LNCaP clone FGC (cell line): ENCODE measurements around the gene TXNDC17.
"Not testable (repeated sequence)": the region's sequence is repeated elsewhere in the genome, so short reads cannot be mapped to it uniquely, and the experiment has no call there.

Experiments used
- DNase-seq: peaks from one replicate; pipeline ENCODE4 v3.0.0-alpha.2; 2011; ENCODE audit warnings: low read depth
- H3K4me3 ChIP-seq: 2 replicates; pipeline ENCODE4 v1.5.1; 2011; ENCODE audit warnings: mild to moderate bottlenecking, low read depth, low read length, control low read depth
- TF ChIP-seq, protein P1 (sequence below): IDR thresholded peaks from 2 replicates; pipeline ENCODE4 v1.5.1; 2012; ENCODE audit warnings: mild to moderate bottlenecking; ENCODE audit not compliant: control insufficient read depth, insufficient read depth; ENCODE audit errors: extremely low read depth

TXNDC17 gene

GRCh38 chr17:6640536-6641246, at the start of gene TXNDC17, which contains the start of gene KIAA0753:
TSS of gene TXNDC17 (plus strand) at chr17:6641060. CDS start at chr17:6641083, 23 bp downstream.
TSS of gene KIAA0753 (minus strand) at chr17:6640711. CDS start at chr17:6635103, 5,608 bp downstream.
- peak within 1 kb of the TSS; percentile 93 for H3K4me3 ChIP-seq
- DNase-seq = peak; percentile 56
- TF ChIP-seq, protein P1, sequence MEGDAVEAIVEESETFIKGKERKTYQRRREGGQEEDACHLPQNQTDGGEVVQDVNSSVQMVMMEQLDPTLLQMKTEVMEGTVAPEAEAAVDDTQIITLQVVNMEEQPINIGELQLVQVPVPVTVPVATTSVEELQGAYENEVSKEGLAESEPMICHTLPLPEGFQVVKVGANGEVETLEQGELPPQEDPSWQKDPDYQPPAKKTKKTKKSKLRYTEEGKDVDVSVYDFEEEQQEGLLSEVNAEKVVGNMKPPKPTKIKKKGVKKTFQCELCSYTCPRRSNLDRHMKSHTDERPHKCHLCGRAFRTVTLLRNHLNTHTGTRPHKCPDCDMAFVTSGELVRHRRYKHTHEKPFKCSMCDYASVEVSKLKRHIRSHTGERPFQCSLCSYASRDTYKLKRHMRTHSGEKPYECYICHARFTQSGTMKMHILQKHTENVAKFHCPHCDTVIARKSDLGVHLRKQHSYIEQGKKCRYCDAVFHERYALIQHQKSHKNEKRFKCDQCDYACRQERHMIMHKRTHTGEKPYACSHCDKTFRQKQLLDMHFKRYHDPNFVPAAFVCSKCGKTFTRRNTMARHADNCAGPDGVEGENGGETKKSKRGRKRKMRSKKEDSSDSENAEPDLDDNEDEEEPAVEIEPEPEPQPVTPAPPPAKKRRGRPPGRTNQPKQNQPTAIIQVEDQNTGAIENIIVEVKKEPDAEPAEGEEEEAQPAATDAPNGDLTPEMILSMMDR = no peak

- TF ChIP-seq, protein P1 = no peak
- no peak overlapping the region for H3K4me3 ChIP-seq
- DNase-seq = no peak
Measured at GRCh38 chr17:6591599-6592158, 49.2 kb upstream of the TXNDC17 start.

DNA sequence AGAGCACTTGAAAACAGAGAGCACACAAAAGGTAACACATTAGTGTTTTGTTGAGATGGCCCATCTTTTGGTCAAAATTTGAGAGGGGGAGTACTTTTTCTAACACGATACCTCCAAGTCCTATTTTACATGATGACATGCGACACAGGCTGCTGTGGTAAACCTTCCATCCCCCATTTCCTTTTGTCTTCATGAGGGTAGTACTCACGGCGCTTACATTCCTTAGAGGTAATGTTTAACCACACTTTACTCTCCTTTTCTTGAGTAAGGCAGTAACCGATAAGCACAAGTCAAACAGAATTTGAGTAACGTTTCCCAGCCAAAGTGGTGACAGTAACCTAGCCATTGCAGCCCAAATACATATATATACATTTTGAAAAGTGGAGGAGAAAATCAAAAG, 48.7 kb upstream of the TXNDC17 start:
- TF ChIP-seq, protein P1 = no peak
- DNase-seq = no peak
- H3K4me3 ChIP-seq = no peak overlapping the region

- DNase-seq, H3K4me3 ChIP-seq: not testable (repeated sequence)
Measured at GRCh38 chr17:6593371-6593770, 47.5 kb upstream of the TXNDC17 start.

DNA sequence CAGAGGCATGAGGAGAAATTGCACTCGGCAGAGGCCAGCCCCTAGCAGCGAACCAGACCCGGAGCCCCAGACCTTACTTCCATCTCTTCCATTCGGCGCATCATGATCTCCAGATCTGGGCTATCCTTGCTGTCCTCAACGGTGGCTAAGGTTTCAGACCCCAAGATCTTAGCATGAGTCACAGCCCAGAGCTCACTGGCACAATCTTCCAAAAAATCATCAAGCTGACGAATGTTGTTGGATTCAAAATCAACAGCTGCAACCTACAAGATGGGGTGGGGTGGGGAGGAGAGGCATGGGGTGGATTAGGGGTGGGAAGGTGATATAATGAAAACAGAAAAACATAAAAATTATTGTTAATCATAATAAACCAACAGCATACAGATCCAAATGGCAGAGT, 44.8 kb upstream of the TXNDC17 start:
- H3K4me3 ChIP-seq = no peak overlapping the region
- DNase-seq = no peak
- TF ChIP-seq, protein P1 = no peak

- DNase-seq = no peak
- TF ChIP-seq, protein P1 = no peak
- H3K4me3 ChIP-seq = no peak overlapping the region
Measured at GRCh38 chr17:6596511-6596910, 44.3 kb upstream of the TXNDC17 start.

DNA sequence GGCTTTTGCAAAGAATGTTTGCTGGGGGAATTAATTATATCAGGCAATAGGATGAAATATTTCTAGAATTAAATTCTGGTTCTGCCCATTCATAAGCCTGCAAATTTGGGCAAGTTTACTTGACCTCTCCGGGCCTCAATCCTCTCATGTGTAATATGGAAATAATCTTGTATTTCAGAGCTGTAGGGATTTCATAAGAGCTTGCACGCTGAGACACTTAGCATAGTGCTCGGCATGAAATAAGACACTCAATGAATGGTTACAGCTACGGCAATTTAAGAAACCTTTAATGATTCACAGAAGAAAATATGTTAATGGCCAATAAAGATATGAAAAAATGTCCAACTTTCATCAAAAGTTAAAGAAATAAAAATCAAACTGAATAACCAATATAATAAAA, 43.9 kb upstream of the TXNDC17 start:
- DNase-seq = no peak
- no peak overlapping the region for H3K4me3 ChIP-seq
- TF ChIP-seq, protein P1 = no peak
